H1 (cell line): Measurements from ENCODE around the gene LRRC74A. TPM values are rescaled to one million over a fixed set of nuclear protein-coding genes. Genes with fewer than 3 reads are reported as not detected.

Experiments
- CTCF ChIA-PET: fragments of 300-600 bp; sonication (Branson Sonifier 250); formaldehyde crosslinking; loops from one replicate; lab custom pipeline; 2021; ENCODE audit not compliant: partially characterized antibody; lab: Charles Lee
- POLR2A ChIA-PET: fragments of 300-600 bp; sonication (Branson Sonifier 250); formaldehyde crosslinking; loops from one replicate; lab custom pipeline; 2021; ENCODE audit warnings: inconsistent platforms; ENCODE audit not compliant: partially characterized antibody; lab: Charles Lee
- DNase-seq, 2 experiments: peaks; one replicate each; pipeline versions ENCODE4 v3.0.0 to v3.0.0-alpha.2; 2010 to 2022; ENCODE audit warnings: low spot score in 2 of 2, low read depth in 1 of 2, mixed read lengths in 1 of 2
- FAIRE-seq: peaks from 2 replicates; lab custom pipeline; 2011; peaks lifted over from hg19 to GRCh38; lab: Jason Lieb, UNC
- H2AFZ ChIP-seq: 2 replicates; pipeline ENCODE4 v1.8.1; 2012; ENCODE audit warnings: low read length, inconsistent platforms
- H2AK5ac ChIP-seq: 2 replicates; pipeline ENCODE4 v1.6.1; 2013; ENCODE audit warnings: low read depth, low read length
- H2BK120ac ChIP-seq: replicated peaks from 2 replicates; pipeline ENCODE3; 2013; ENCODE audit warnings: low read depth, low read length, inconsistent platforms
- H2BK12ac ChIP-seq: 2 replicates; pipeline ENCODE4 v1.6.1; 2013; ENCODE audit warnings: low read depth, low read length
- H2BK15ac ChIP-seq: 2 replicates; pipeline ENCODE4 v1.6.1; 2013; ENCODE audit warnings: low read length
- H2BK20ac ChIP-seq: 2 replicates; pipeline ENCODE4 v1.6.1; 2013; ENCODE audit warnings: low read length
- H2BK5ac ChIP-seq: 2 replicates; pipeline ENCODE4 v1.6.1; 2013; ENCODE audit warnings: low read depth, low read length
- H3K14ac ChIP-seq: 2 replicates; pipeline ENCODE4 v1.6.1; 2013; ENCODE audit warnings: inconsistent platforms; ENCODE audit not compliant: insufficient read length
- H3K18ac ChIP-seq: 2 replicates; pipeline ENCODE4 v1.6.1; 2013; ENCODE audit warnings: low read length; ENCODE audit errors: extremely low read depth
- H3K23ac ChIP-seq: 2 replicates; pipeline ENCODE4 v1.6.1; 2013; ENCODE audit warnings: inconsistent platforms; ENCODE audit not compliant: insufficient read length
- H3K23me2 ChIP-seq: 2 replicates; pipeline ENCODE4 v1.6.1; 2013; ENCODE audit warnings: low read depth, low read length
- H3K27ac ChIP-seq: 2 replicates; pipeline ENCODE4 v1.6.1; 2011; ENCODE audit warnings: low read depth, low read length, inconsistent platforms
- H3K27me3 ChIP-seq, 4 experiments: replicated peaks in 1 of 4; 1 replicate in 1 of 4; 2 replicates in 3 of 4; pipeline versions ENCODE4 v1.6.1 to v1.8.1; 2011 to 2013; ENCODE audit warnings: low read length in 3 of 4, mild to moderate bottlenecking in 3 of 4, inconsistent platforms in 2 of 4, mixed read lengths in 2 of 4, moderate library complexity in 1 of 4; ENCODE audit not compliant: control insufficient read depth in 3 of 4, insufficient read depth in 3 of 4; ENCODE audit errors: extremely low read depth in 1 of 4
- H3K36me3 ChIP-seq, 4 experiments: 2 replicates each; pipeline versions ENCODE4 v1.6.1 to v1.8.1; 2011 to 2013; ENCODE audit warnings: mild to moderate bottlenecking in 4 of 4, low read length in 3 of 4, moderate library complexity in 2 of 4, control low read depth in 1 of 4, inconsistent platforms in 1 of 4; ENCODE audit not compliant: insufficient read depth in 4 of 4, control insufficient read depth in 2 of 4
- H3K4ac ChIP-seq: replicated peaks from 2 replicates; pipeline ENCODE3; 2013; ENCODE audit warnings: low read length, low read depth, mixed read lengths, inconsistent platforms; ENCODE audit not compliant: insufficient read length
- H3K4me1 ChIP-seq, 4 experiments: replicated peaks in 1 of 4; 1 replicate in 1 of 4; 2 replicates in 3 of 4; pipeline versions ENCODE4 v1.6.1 to v1.8.1; 2011 to 2013; ENCODE audit warnings: low read length in 3 of 4, inconsistent platforms in 2 of 4, mixed read lengths in 1 of 4; ENCODE audit not compliant: insufficient read depth in 4 of 4, control insufficient read depth in 3 of 4
- H3K4me2 ChIP-seq, 2 experiments: 2 replicates each; pipeline versions ENCODE4 v1.6.1 to v1.8.1; 2011 to 2013; ENCODE audit warnings: low read depth in 2 of 2, low read length in 2 of 2, control low read depth in 1 of 2, inconsistent platforms in 1 of 2, mild to moderate bottlenecking in 1 of 2; ENCODE audit not compliant: insufficient read depth in 1 of 2
- H3K4me3 ChIP-seq, 4 experiments: fragments of 200-600, 300-600 bp in 1 of 4; sonication (generic), shearing (Covaris generic), sonication (Bioruptor Twin) in 1 of 4; 2 replicates each; pipeline versions ENCODE4 v1.5.1 to v1.8.1; 2011 to 2016; ENCODE audit warnings: low read length in 4 of 4, low read depth in 3 of 4, control low read depth in 2 of 4, inconsistent platforms in 2 of 4, mild to moderate bottlenecking in 2 of 4, mixed read lengths in 1 of 4, moderate library complexity in 1 of 4; ENCODE audit not compliant: insufficient read depth in 2 of 4; ENCODE audit errors: extremely low read depth in 1 of 4
- H3K56ac ChIP-seq: replicated peaks from 2 replicates; pipeline ENCODE3; 2013; ENCODE audit warnings: low read depth, mild to moderate bottlenecking, mixed read lengths, low read length, inconsistent platforms; ENCODE audit not compliant: insufficient read length
- H3K79me1 ChIP-seq: 2 replicates; pipeline ENCODE4 v1.6.1; 2013; ENCODE audit warnings: low read depth, low read length, control low read depth
- H3K79me2 ChIP-seq, 2 experiments: 2 replicates each; pipeline versions ENCODE4 v1.6.1 to v1.8.1; 2012 to 2013; ENCODE audit warnings: low read length in 2 of 2, mild to moderate bottlenecking in 2 of 2, inconsistent platforms in 1 of 2; ENCODE audit not compliant: insufficient read depth in 2 of 2, control insufficient read depth in 1 of 2
- H3K9ac ChIP-seq, 4 experiments: replicated peaks in 1 of 4; 1 replicate in 1 of 4; 2 replicates in 3 of 4; pipeline versions ENCODE4 v1.6.1 to v1.8.1; 2011 to 2013; ENCODE audit warnings: low read depth in 3 of 4, low read length in 3 of 4, control low read depth in 2 of 4, mild to moderate bottlenecking in 2 of 4, moderate library complexity in 2 of 4, inconsistent platforms in 1 of 4; ENCODE audit errors: extremely low read depth in 1 of 4
- H3K9me3 ChIP-seq, 2 experiments: 2 replicates each; pipeline versions ENCODE4 v1.6.1 to v1.8.1; 2012 to 2013; ENCODE audit warnings: mild to moderate bottlenecking in 2 of 2, moderate library complexity in 2 of 2, control low read depth in 1 of 2, inconsistent platforms in 1 of 2, low read depth in 1 of 2, low read length in 1 of 2, mixed read lengths in 1 of 2; ENCODE audit not compliant: insufficient read depth in 2 of 2
- H4K20me1 ChIP-seq, 2 experiments: replicated peaks in 1 of 2; 2 replicates each; pipeline versions ENCODE3 to v1.8.1; 2011 to 2013; ENCODE audit warnings: inconsistent platforms in 2 of 2, low read length in 2 of 2, mild to moderate bottlenecking in 1 of 2; ENCODE audit not compliant: insufficient read depth in 2 of 2, control insufficient read depth in 1 of 2
- H4K5ac ChIP-seq: 2 replicates; pipeline ENCODE4 v1.6.1; 2013; ENCODE audit warnings: low read length, low read depth, mixed read lengths, inconsistent platforms; ENCODE audit not compliant: insufficient read length
- H4K8ac ChIP-seq: 2 replicates; pipeline ENCODE4 v1.8.0; 2013; ENCODE audit warnings: mild to moderate bottlenecking, moderate library complexity, low read length, inconsistent platforms; ENCODE audit not compliant: insufficient read depth; ENCODE audit errors: extremely low read depth
- H4K91ac ChIP-seq: replicated peaks from 2 replicates; pipeline ENCODE3; 2013; ENCODE audit warnings: low read length, mixed read lengths, inconsistent platforms; ENCODE audit not compliant: insufficient read length
- ATF3 ChIP-seq: IDR thresholded peaks from 2 replicates; pipeline ENCODE4 v1.6.1; 2011; ENCODE audit warnings: low read depth, mild to moderate bottlenecking, low read length; ENCODE audit not compliant: insufficient read depth
- BCL11A ChIP-seq, 2 experiments: IDR thresholded peaks; one replicate each; pipeline ENCODE4 v1.6.1; 2011; ENCODE audit warnings: low read depth in 2 of 2, low read length in 2 of 2, mild to moderate bottlenecking in 2 of 2
- BRCA1 ChIP-seq: IDR thresholded peaks from 2 replicates; pipeline ENCODE4 v1.6.1; 2012; ENCODE audit warnings: low read depth, low read length, improper control_type of control experiment
- CBX8 ChIP-seq: fragments of 300-800, 300-1000 bp; sonication (generic); IDR thresholded peaks from 2 replicates; pipeline ENCODE4 v1.7.1; 2016; ENCODE audit warnings: low read depth, low read length, borderline replicate concordance
- KDM1A ChIP-seq: fragments of 200-600, 300-600 bp; sonication (generic); IDR thresholded peaks from 2 replicates; pipeline ENCODE4 v1.7.1; 2016; ENCODE audit warnings: mild to moderate bottlenecking, low read length, borderline replicate concordance
- KDM5A ChIP-seq: fragments of 200-600 bp; IDR thresholded peaks from 2 replicates; pipeline ENCODE4 v1.7.1; 2012; ENCODE audit warnings: mild to moderate bottlenecking, low read length, inconsistent platforms, mixed read lengths
- MAFK ChIP-seq: IDR thresholded peaks from 2 replicates; pipeline ENCODE4 v1.6.1; 2012; ENCODE audit warnings: low read depth, mild to moderate bottlenecking, improper control_type of control experiment, low read length
- NANOG ChIP-seq: IDR thresholded peaks from 2 replicates; pipeline ENCODE4 v1.6.1; 2011; ENCODE audit warnings: low read length, low read depth, mild to moderate bottlenecking, inconsistent platforms; ENCODE audit not compliant: insufficient read depth, poor library complexity, severe bottlenecking
- RBBP5 ChIP-seq: IDR thresholded peaks from 2 replicates; pipeline ENCODE4 v1.7.1; 2012; ENCODE audit warnings: low read depth, mild to moderate bottlenecking, inconsistent platforms, low read length, moderate library complexity, borderline replicate concordance
- SIX5 ChIP-seq: IDR thresholded peaks from 2 replicates; pipeline ENCODE4 v1.6.1; 2011; ENCODE audit warnings: mild to moderate bottlenecking, low read depth, low read length
- SP1 ChIP-seq: IDR thresholded peaks from 2 replicates; pipeline ENCODE4 v1.6.1; 2011; ENCODE audit warnings: low read depth, low read length
- TAF1 ChIP-seq: IDR thresholded peaks from 2 replicates; pipeline ENCODE4 v1.6.1; 2011; ENCODE audit warnings: mild to moderate bottlenecking, low read depth, low read length
- TAF7 ChIP-seq: optimal IDR thresholded peaks from 2 replicates; pipeline ENCODE3; 2011; ENCODE audit warnings: low read depth, mild to moderate bottlenecking, inconsistent platforms, low read length, moderate library complexity, borderline replicate concordance
- WGBS, 2 experiments: shearing (Covaris generic) in 1 of 2; methylation state at CpG; one replicate each; pipeline versions ENCODE4 v1.1.6 to v1.1.7; 2013 to 2015; ENCODE audit warnings: low lambda C conversion rate in 2 of 2, mixed read lengths in 2 of 2, inconsistent platforms in 1 of 2, low coverage in 1 of 2, missing lambda C conversion rate in 1 of 2; ENCODE audit not compliant: insufficient replicate concordance in 2 of 2, insufficient coverage in 1 of 2, insufficient read length in 1 of 2; ENCODE audit errors: extremely low coverage in 1 of 2, missing lambda C conversion rate in 1 of 2; 5-methylcytosine and 5-hydroxymethylcytosine counted together
- polyA plus RNA-seq, 7 experiments: library from polyadenylated mRNA; depleted of rRNA in 3 of 7; stranded (reverse) in 5 of 7; unstranded in 2 of 7; fragments of >200 nt in 5 of 7; fragments of 200-250 nt in 2 of 7; gene quantifications; 1 replicate in 5 of 7; 2 replicates in 1 of 7; 4 replicates in 1 of 7; pipeline versions ENCODE4 v1.2.1 to v1.2.3, GENCODE V29; 2011 to 2013; ENCODE audit warnings: missing spikeins in 2 of 7, mixed read lengths in 2 of 7
- total RNA-seq: library from RNA; stranded (reverse); fragmentation: NEBNext Ultra II Directional; extraction: Animal tissue kit (Norgen Biotek cat#: 25700); gene quantifications from 2 replicates; pipeline ENCODE4 v1.2.1, GENCODE V29; 2021

The LRRC74A gene
- total and polyA plus RNA-seq, 2 of the 8 experiments (the other 6 are each of a cell fraction or from before 2014, with no cell fraction given): not detected

GRCh38 chr14:76909266-76909665 is 83.1 kb downstream of the LRRC74A start:
- Histone ChIP-seq H2BK12ac (no peak overlapping the region), H2AFZ (no peak overlapping the region), H3K23me2 (peaks cover 2% of the 10 kb centered on the region; the same call in 1 of the 2 replicates), H3K9me3 (no peaks in the 10 kb centered on the region), H3K56ac (no peak overlapping the region), H3K79me1 (no peaks in the 10 kb centered on the region), H3K36me3 (no peaks in the 10 kb centered on the region), H3K79me2 (no peaks in the 10 kb centered on the region), H3K23ac (no peak overlapping the region), H3K4ac (no peak overlapping the region), H2BK20ac (no peak overlapping the region), H3K4me1 (peaks cover 0 to 5% (median 1%) of the 10 kb centered on the region in 4 experiments; a peak in 2 of 7 replicates), H2BK120ac (no peak overlapping the region), H3K4me3 (no peak overlapping the region), H4K8ac (no peak overlapping the region), H3K27ac (no peak overlapping the region), H4K5ac (no peak overlapping the region), H2AK5ac (no peak overlapping the region), H4K91ac (no peak overlapping the region), H4K20me1 (no peaks in the 10 kb centered on the region), H3K9ac (no peak overlapping the region), H3K18ac (no peak overlapping the region), H2BK15ac (peak overlapping the region; percentile 31; the same call in 1 of the 2 replicates), H3K14ac (no peak overlapping the region), H2BK5ac (no peak overlapping the region), H3K4me2 (no peak overlapping the region), H3K27me3 (no peaks in the 10 kb centered on the region)
- WGBS, 2 experiments: 95% methylated on average over 2 of the region's 2 CpGs; no CpG with 5 or more reads in 1 of the 2 experiments
- TF ChIP-seq TAF7 (no peak), ATF3 (no peak), MAFK (no peak), TAF1 (no peak), SP1 (no peak), BRCA1 (no peak), BCL11A (IDR thresholded peaks at IDR 0.05; ENCODE audit: low read depth in 2 of 2, low read length in 2 of 2) (no peak), KDM1A (no peak), RBBP5 (no peak), NANOG (no peak), SIX5 (no peak), KDM5A (no peak), CBX8 (no peak)
- ChIA-PET POLR2A (interaction anchor here (1.2 kb wide), 1 partner anchor 115 kb away, joined by 3 read pairs; no protein-coding TSS in a partner anchor), CTCF (interaction anchor here (0.8 to 24.1 kb wide), 7 partner anchors 8 to 161 kb away, joined by 3 to 424 read pairs (median 207); no protein-coding TSS in a partner anchor)
- no peak for FAIRE-seq
- no peak for DNase-seq
